ENCODE results near the gene RASSF8.

Gene RASSF8

GRCh38 chr12:25962932-25963525 is 4.5 kb downstream of the RASSF8 start:
- peak in 1 of 2 donors; percentile 13 for DNase-seq

GRCh38 chr12:25965682-25966081 is 7.2 kb downstream of the RASSF8 start:
- DNase-seq: no peak

- no peak for DNase-seq
These were observed 11.6 kb downstream of the RASSF8 start for GRCh38 chr12:25970082-25970481.

GRCh38 chr12:25970916-25971653 is 12.6 kb downstream of the RASSF8 start:
- DNase-seq: no peak

- no peak for DNase-seq
These were observed 13.2 kb downstream of the RASSF8 start for GRCh38 chr12:25971654-25972041.

- DNase-seq: no peak
These were observed 14.3 kb downstream of the RASSF8 start for GRCh38 chr12:25972783-25973182.

GRCh38 chr12:25975179-25975578 is 16.7 kb downstream of the RASSF8 start:
- DNase-seq: no peak

- no peak for DNase-seq
These were observed 17.2 kb downstream of the RASSF8 start for GRCh38 chr12:25975682-25976081.

- DNase-seq: no peak
These were observed 17.8 kb downstream of the RASSF8 start for GRCh38 chr12:25976289-25976688.

- DNase-seq: no peak
These were observed 18.6 kb downstream of the RASSF8 start for GRCh38 chr12:25977047-25977446.

GRCh38 chr12:25979059-25979458 is 20.6 kb downstream of the RASSF8 start:
- no peak for DNase-seq

GRCh38 chr12:25979563-25979962 is 21.1 kb downstream of the RASSF8 start:
- DNase-seq: no peak

GRCh38 chr12:25980035-25980434 is 21.6 kb downstream of the RASSF8 start:
- DNase-seq: no peak

GRCh38 chr12:25981597-25981996 is 23.1 kb downstream of the RASSF8 start:
- no peak for DNase-seq

- DNase-seq: no peak
These were observed 23.9 kb downstream of the RASSF8 start for GRCh38 chr12:25982416-25982815.

- no peak for DNase-seq
These were observed 25.1 kb downstream of the RASSF8 start for GRCh38 chr12:25983625-25984024.

GRCh38 chr12:25984759-25985158 is 26.3 kb downstream of the RASSF8 start:
- no peak for DNase-seq

GRCh38 chr12:25985316-25986175 is 27.1 kb downstream of the RASSF8 start:
- no peak for DNase-seq

- DNase-seq: no peak
These were observed 27.7 kb downstream of the RASSF8 start for GRCh38 chr12:25986180-25986579.

- DNase-seq: no peak
These were observed 30.0 kb downstream of the RASSF8 start for GRCh38 chr12:25988505-25988904.

GRCh38 chr12:25990495-25990894 is 32.0 kb downstream of the RASSF8 start:
- no peak for DNase-seq

- no peak for DNase-seq
These were observed 33.7 kb downstream of the RASSF8 start for GRCh38 chr12:25992026-25992782.
